K562 (cell line): ENCODE results near the gene NEURL4. TPM values are rescaled to one million over a fixed set of nuclear protein-coding genes. Genes with fewer than 3 reads are reported as not detected.

ENCODE experiments used
- BDP1 ChIP-seq: IDR thresholded peaks from 3 replicates; pipeline ENCODE4 v1.6.1; 2011; ENCODE audit not compliant: insufficient read length, insufficient read depth
- CBX3 ChIP-seq, 2 experiments: IDR thresholded peaks; 1 replicate in 1 of 2; 2 replicates in 1 of 2; pipeline ENCODE4 v1.6.1; 2012; ENCODE audit warnings: inconsistent platforms in 2 of 2, low read length in 2 of 2, borderline replicate concordance in 1 of 2, control low read depth in 1 of 2
- CHD2 ChIP-seq: IDR thresholded peaks from 2 replicates; pipeline ENCODE4 v1.6.1; 2011; ENCODE audit warnings: low read depth, low read length
- ELF2 ChIP-seq: fragments of 250-450 bp; sonication (Bioruptor Pico); IDR thresholded peaks from 2 replicates; pipeline ENCODE4 v1.5.0; 2021; ENCODE audit warnings: mild to moderate bottlenecking
- JUN ChIP-seq, 2 experiments: sonication (generic) in 1 of 2; formaldehyde crosslinking in 1 of 2; IDR thresholded peaks; 2 replicates each; pipeline versions ENCODE4 v1.6.1 to v1.8.0; 2012 to 2022; ENCODE audit warnings: borderline replicate concordance in 2 of 2, mild to moderate bottlenecking in 2 of 2, improper control_type of control experiment in 1 of 2, low read depth in 1 of 2, low read length in 1 of 2, missing genetic modification reagents in 1 of 2
- KAT7 ChIP-seq: sonication (generic); formaldehyde crosslinking; IDR thresholded peaks from 2 replicates; pipeline ENCODE4 v1.8.0; 2022; ENCODE audit warnings: missing genetic modification reagents, mild to moderate bottlenecking, borderline replicate concordance
- MCM2 ChIP-seq: fragments of 450-650 bp; IDR thresholded peaks from 2 replicates; pipeline ENCODE4 v1.6.1; 2017; ENCODE audit warnings: low read depth, mild to moderate bottlenecking
- NFRKB ChIP-seq: fragments of 450-650 bp; IDR thresholded peaks from 2 replicates; pipeline ENCODE4 v1.6.1; 2016; ENCODE audit warnings: low read depth
- PURB ChIP-seq: sonication (generic); formaldehyde crosslinking; IDR thresholded peaks from 2 replicates; pipeline ENCODE4 v1.9.0; 2021; ENCODE audit warnings: low read depth, mild to moderate bottlenecking, missing genetic modification reagents
- RBM14 ChIP-seq: fragments of 200-400 bp; formaldehyde crosslinking; IDR thresholded peaks from 2 replicates; pipeline ENCODE4 v1.6.1; 2018; ENCODE audit warnings: low read depth, mild to moderate bottlenecking, low read length, moderate library complexity, borderline replicate concordance; ENCODE audit not compliant: insufficient read depth
- RCOR1 ChIP-seq, 2 experiments: IDR thresholded peaks; 2 replicates each; pipeline ENCODE4 v1.6.1; 2012; ENCODE audit warnings: low read depth in 2 of 2, low read length in 2 of 2, borderline replicate concordance in 1 of 2, improper control_type of control experiment in 1 of 2
- STAG1 ChIP-seq: sonication (generic); formaldehyde crosslinking; IDR thresholded peaks from 2 replicates; pipeline ENCODE4 v1.5.0; 2020; ENCODE audit warnings: missing genetic modification reagents, borderline replicate concordance
- ZNF253 ChIP-seq: fragments of 250-450 bp; sonication (Bioruptor Pico); conservative IDR thresholded peaks from 2 replicates; pipeline ENCODE4 v1.6.1; 2021; ENCODE audit warnings: mild to moderate bottlenecking
- ZNF766 ChIP-seq: fragments of 200-800 bp; sonication (Bioruptor generic); conservative IDR thresholded peaks from 2 replicates; pipeline ENCODE4 v1.6.1; 2016; ENCODE audit warnings: missing genetic modification characterization, missing compliant biosample characterization
- polyA plus RNA-seq, 8 experiments: library from polyadenylated mRNA; depleted of rRNA in 4 of 8; stranded (reverse) in 5 of 8; unstranded in 3 of 8; fragments of >200 nt; fragmentation: Nextera tagmentation in 2 of 8; fragmentation: Illumina TruSeq in 1 of 8; extraction: Ambion mirVana in 2 of 8; extraction: Trizol in 1 of 8; gene quantifications; 2 replicates each; pipeline versions ENCODE4 v1.2.1 to v1.2.3, GENCODE V29; 2011 to 2014; ENCODE audit warnings: inconsistent platforms in 1 of 8, missing spikeins in 1 of 8
- total RNA-seq, 7 experiments: library from RNA; depleted of rRNA in 6 of 7; stranded (reverse); fragments of >200 nt in 6 of 7; fragmentation: Illumina TruSeq in 2 of 7; extraction: Trizol in 2 of 7; gene quantifications; 2 replicates each; pipeline versions ENCODE4 v1.2.1 to v1.2.3, GENCODE V29; 2011 to 2021; ENCODE audit warnings: low replicate concordance in 1 of 7
- TF ChIP-seq, protein P1 (sequence below): fragments of 200-800 bp; sonication (Bioruptor generic); IDR thresholded peaks from 2 replicates; pipeline ENCODE4 v1.6.1; 2017; ENCODE audit warnings: missing genetic modification characterization, missing compliant biosample characterization
- TF ChIP-seq, protein P2 (sequence below): fragments of 450-650 bp; formaldehyde crosslinking; IDR thresholded peaks from 2 replicates; pipeline ENCODE4 v1.4.0; 2020; ENCODE audit warnings: mild to moderate bottlenecking, moderate library complexity
- TF ChIP-seq, protein P3 (sequence below): sonication (generic); formaldehyde crosslinking; IDR thresholded peaks from 2 replicates; pipeline ENCODE4 v1.5.0; 2020; ENCODE audit warnings: missing genetic modification reagents
- TF ChIP-seq, protein P4 (sequence below): sonication (generic); formaldehyde crosslinking; IDR thresholded peaks from 2 replicates; pipeline ENCODE4 v1.8.0; 2022; ENCODE audit warnings: missing genetic modification reagents, mild to moderate bottlenecking, moderate library complexity, borderline replicate concordance
- TF ChIP-seq, protein P5 (sequence below): fragments of 250-450 bp; sonication (Bioruptor Pico); IDR thresholded peaks from 2 replicates; pipeline ENCODE4 v1.8.0; 2021; ENCODE audit warnings: moderate library complexity, mild to moderate bottlenecking, inconsistent platforms
- TF ChIP-seq, protein P6 (sequence below): fragments of 450-650 bp; IDR thresholded peaks from 2 replicates; pipeline ENCODE4 v1.6.1; 2016; ENCODE audit warnings: low read depth, mild to moderate bottlenecking, moderate library complexity

The NEURL4 gene
- total and polyA plus RNA-seq, 9 of the 15 experiments (the other 6 are each of a cell fraction or from before 2014, with no cell fraction given), result 0.08 to 37.4 (median 11.5) TPM

DNA sequence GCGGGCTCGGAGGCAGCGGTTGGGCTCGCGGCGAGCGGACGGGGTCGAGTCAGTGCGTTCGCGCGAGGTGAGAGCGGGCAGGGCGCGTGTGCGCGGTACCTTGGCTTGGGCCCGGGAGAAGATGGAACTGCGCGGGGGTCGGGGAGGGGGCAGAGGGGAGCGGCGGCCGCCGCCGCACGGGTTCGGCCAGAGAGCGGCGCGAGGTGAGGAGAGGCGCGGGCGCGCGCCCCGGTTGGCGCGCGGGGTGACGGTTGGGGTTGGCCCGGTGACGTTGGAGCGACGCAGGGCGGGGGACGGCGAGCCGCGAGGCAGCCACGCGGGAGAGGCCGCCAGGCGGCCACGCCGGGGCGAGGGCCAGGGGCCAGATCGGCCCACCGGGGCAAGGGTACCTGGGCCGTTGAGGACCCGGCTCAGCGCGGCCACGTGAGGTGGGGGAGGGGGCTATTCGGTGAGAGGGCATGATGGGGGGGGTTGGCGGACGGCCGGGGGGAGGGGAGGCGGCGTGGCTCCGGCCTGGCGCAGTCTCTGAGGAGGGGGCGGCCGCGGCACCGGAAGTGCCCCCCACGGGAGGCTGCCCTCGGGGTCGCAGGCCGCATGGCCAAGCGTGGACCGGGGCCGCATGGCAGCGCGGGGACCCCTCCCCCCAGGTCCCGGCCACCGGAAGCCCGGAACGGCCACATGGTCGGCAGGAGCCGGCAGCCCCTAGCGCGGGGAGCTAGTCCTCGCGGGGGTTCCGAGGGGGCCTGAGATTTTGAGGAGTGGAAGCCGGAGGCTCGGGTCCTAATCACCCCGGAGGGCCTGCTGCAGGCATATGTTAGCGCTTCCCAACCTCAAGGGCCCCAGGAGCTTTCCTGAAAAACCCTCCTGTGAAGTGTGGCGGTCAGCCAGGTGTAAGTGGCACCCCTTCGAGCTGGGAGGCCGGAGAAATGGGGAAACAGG is 21.2 kb downstream of the NEURL4 start (continued):
- TF ChIP-seq CHD2, result 0 out of 2 replicates have a peak, but pooled peaks have one; percentile 13
- no peak for TF ChIP-seq ZNF766 (CRISPR knock-in tag)
- TF ChIP-seq ELF2 (CRISPR knock-in tag), result no peak
- TF ChIP-seq, protein P1, sequence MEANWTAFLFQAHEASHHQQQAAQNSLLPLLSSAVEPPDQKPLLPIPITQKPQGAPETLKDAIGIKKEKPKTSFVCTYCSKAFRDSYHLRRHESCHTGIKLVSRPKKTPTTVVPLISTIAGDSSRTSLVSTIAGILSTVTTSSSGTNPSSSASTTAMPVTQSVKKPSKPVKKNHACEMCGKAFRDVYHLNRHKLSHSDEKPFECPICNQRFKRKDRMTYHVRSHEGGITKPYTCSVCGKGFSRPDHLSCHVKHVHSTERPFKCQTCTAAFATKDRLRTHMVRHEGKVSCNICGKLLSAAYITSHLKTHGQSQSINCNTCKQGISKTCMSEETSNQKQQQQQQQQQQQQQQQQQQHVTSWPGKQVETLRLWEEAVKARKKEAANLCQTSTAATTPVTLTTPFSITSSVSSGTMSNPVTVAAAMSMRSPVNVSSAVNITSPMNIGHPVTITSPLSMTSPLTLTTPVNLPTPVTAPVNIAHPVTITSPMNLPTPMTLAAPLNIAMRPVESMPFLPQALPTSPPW (CRISPR knock-in tag), result no peak
- TF ChIP-seq, protein P2, sequence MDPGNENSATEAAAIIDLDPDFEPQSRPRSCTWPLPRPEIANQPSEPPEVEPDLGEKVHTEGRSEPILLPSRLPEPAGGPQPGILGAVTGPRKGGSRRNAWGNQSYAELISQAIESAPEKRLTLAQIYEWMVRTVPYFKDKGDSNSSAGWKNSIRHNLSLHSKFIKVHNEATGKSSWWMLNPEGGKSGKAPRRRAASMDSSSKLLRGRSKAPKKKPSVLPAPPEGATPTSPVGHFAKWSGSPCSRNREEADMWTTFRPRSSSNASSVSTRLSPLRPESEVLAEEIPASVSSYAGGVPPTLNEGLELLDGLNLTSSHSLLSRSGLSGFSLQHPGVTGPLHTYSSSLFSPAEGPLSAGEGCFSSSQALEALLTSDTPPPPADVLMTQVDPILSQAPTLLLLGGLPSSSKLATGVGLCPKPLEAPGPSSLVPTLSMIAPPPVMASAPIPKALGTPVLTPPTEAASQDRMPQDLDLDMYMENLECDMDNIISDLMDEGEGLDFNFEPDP, result no peak
- TF ChIP-seq, protein P3, sequence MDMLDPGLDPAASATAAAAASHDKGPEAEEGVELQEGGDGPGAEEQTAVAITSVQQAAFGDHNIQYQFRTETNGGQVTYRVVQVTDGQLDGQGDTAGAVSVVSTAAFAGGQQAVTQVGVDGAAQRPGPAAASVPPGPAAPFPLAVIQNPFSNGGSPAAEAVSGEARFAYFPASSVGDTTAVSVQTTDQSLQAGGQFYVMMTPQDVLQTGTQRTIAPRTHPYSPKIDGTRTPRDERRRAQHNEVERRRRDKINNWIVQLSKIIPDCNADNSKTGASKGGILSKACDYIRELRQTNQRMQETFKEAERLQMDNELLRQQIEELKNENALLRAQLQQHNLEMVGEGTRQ (CRISPR knock-in tag), result no peak; the same call in 1 of the 2 replicates
- peak; percentile 65; the same call in 1 of the 2 replicates for TF ChIP-seq KAT7 (CRISPR knock-in tag)
- TF ChIP-seq BDP1, result no peak
- TF ChIP-seq CBX3 (IDR thresholded peaks at IDR 0.05; ENCODE audit: borderline replicate concordance in 1 of 2, low read length in 2 of 2), result no peak
- TF ChIP-seq, protein P4, sequence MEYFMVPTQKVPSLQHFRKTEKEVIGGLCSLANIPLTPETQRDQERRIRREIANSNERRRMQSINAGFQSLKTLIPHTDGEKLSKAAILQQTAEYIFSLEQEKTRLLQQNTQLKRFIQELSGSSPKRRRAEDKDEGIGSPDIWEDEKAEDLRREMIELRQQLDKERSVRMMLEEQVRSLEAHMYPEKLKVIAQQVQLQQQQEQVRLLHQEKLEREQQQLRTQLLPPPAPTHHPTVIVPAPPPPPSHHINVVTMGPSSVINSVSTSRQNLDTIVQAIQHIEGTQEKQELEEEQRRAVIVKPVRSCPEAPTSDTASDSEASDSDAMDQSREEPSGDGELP (CRISPR knock-in tag), result no peak
- TF ChIP-seq, protein P5, sequence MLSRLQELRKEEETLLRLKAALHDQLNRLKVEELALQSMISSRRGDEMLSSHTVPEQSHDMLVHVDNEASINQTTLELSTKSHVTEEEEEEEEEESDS (CRISPR knock-in tag), result no peak
- TF ChIP-seq ZNF253 (CRISPR knock-in tag), result no peak
- 0 out of 2 replicates have a peak, but pooled peaks have one; percentile 51 for TF ChIP-seq NFRKB
- TF ChIP-seq STAG1 (CRISPR knock-in tag), result no peak
- TF ChIP-seq, protein P6, sequence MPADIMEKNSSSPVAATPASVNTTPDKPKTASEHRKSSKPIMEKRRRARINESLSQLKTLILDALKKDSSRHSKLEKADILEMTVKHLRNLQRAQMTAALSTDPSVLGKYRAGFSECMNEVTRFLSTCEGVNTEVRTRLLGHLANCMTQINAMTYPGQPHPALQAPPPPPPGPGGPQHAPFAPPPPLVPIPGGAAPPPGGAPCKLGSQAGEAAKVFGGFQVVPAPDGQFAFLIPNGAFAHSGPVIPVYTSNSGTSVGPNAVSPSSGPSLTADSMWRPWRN, result no peak
- TF ChIP-seq PURB (CRISPR knock-in tag), result no peak
- no peak for TF ChIP-seq JUN (IDR thresholded peaks at IDR 0.05; ENCODE audit: borderline replicate concordance, low read depth, low read length)
- no peak for TF ChIP-seq JUN (CRISPR knock-in tag; IDR thresholded peaks at IDR 0.05; ENCODE audit: borderline replicate concordance)
- TF ChIP-seq MCM2, result no peak
- no peak for TF ChIP-seq RBM14
- TF ChIP-seq RCOR1 (IDR thresholded peaks at IDR 0.05; ENCODE audit: borderline replicate concordance in 1 of 2, low read depth in 2 of 2, low read length in 2 of 2), result no peak
